ENCODE measurements around the gene MARCHF3. TPM values are rescaled to one million over a fixed set of nuclear protein-coding genes. Genes with fewer than 3 reads are reported as not detected.
A peak's percentile ranks its signal among the peaks of the same experiment; 100 is the strongest.

MARCHF3 gene
- total RNA-seq: 10 to 100 TPM; 10.7 to 22.9 (median 20.1) TPM

GRCh38 chr5:127030259-127031146 is at the start of gene MARCHF3:
TSS of gene MARCHF3 (minus strand) at chr5:127030558. CDS start at chr5:126918171, 112,387 bp downstream.
- DNase-seq: peak; percentile 92 to 98 (median 98)
- no peaks in the 10 kb centered on the region for H3K36me3 ChIP-seq
- peak; percentile 94 to 97 for TF ChIP-seq POLR2A (IDR thresholded peaks at IDR 0.05)
- TF ChIP-seq CTCF (IDR thresholded peaks at IDR 0.05): peak; percentile 3 to 42 (median 29)
- peak within 1 kb of the TSS; percentile 82 to 89 (median 86) for H3K27ac ChIP-seq
- H3K4me3 ChIP-seq: peak within 1 kb of the TSS; percentile 62 to 77 (median 66)
- H3K9me3 ChIP-seq: no peaks in the 10 kb centered on the region
- H3K27me3 ChIP-seq: no peaks in the 10 kb centered on the region
- peaks cover 0 to 22% (median 4%) of the 10 kb centered on the region in 4 donors for H3K4me1 ChIP-seq

- H3K4me3 ChIP-seq: no peak overlapping the region
- H3K9me3 ChIP-seq: no peaks in the 10 kb centered on the region
- H3K36me3 ChIP-seq: no peaks in the 10 kb centered on the region
- TF ChIP-seq POLR2A (IDR thresholded peaks at IDR 0.05): no peak
- TF ChIP-seq CTCF (IDR thresholded peaks at IDR 0.05): no peak
- H3K27me3 ChIP-seq: no peaks in the 10 kb centered on the region
- H3K27ac ChIP-seq: no peak overlapping the region
- peaks cover 0 to 11% (median 0%) of the 10 kb centered on the region in 4 donors for H3K4me1 ChIP-seq
- no peak for DNase-seq
These were observed 49.7 kb upstream of the MARCHF3 start for GRCh38 chr5:127079994-127080491.

- DNase-seq: no peak
- TF ChIP-seq CTCF (IDR thresholded peaks at IDR 0.05): no peak
- Histone ChIP-seq H3K4me1 (peaks cover 0 to 11% (median 0%) of the 10 kb centered on the region in 4 donors), H3K27ac (no peak overlapping the region), H3K9me3 (no peaks in the 10 kb centered on the region), H3K36me3 (no peaks in the 10 kb centered on the region), H3K27me3 (no peaks in the 10 kb centered on the region), H3K4me3 (no peak overlapping the region)
These were observed 47.0 kb upstream of the MARCHF3 start for GRCh38 chr5:127077366-127077765.

GRCh38 chr5:127076315-127077129 is 46.2 kb upstream of the MARCHF3 start:
- no peak overlapping the region for H3K4me3 ChIP-seq
- DNase-seq: no peak
- no peaks in the 10 kb centered on the region for H3K9me3 ChIP-seq
- H3K27me3 ChIP-seq: no peaks in the 10 kb centered on the region
- peak overlapping the region in 1 of 4 donors; percentile 59 for H3K27ac ChIP-seq
- peaks cover 0 to 11% (median 0%) of the 10 kb centered on the region in 4 donors for H3K4me1 ChIP-seq
- H3K36me3 ChIP-seq: no peaks in the 10 kb centered on the region
- no peak for TF ChIP-seq POLR2A (IDR thresholded peaks at IDR 0.05)
- TF ChIP-seq CTCF (IDR thresholded peaks at IDR 0.05): no peak

GRCh38 chr5:127074466-127074865 is 44.1 kb upstream of the MARCHF3 start:
- no peak overlapping the region for H3K4me3 ChIP-seq
- no peaks in the 10 kb centered on the region for H3K9me3 ChIP-seq
- H3K36me3 ChIP-seq: no peaks in the 10 kb centered on the region
- H3K27ac ChIP-seq: no peak overlapping the region
- peaks cover 0 to 6% (median 0%) of the 10 kb centered on the region in 4 donors for H3K4me1 ChIP-seq
- H3K27me3 ChIP-seq: no peaks in the 10 kb centered on the region
- no peak for DNase-seq
- no peak for TF ChIP-seq CTCF (IDR thresholded peaks at IDR 0.05)
- TF ChIP-seq POLR2A (IDR thresholded peaks at IDR 0.05): no peak
